GM12873 (cell line): ENCODE measurements around the gene ST3GAL3.

ENCODE experiments used
- TF ChIP-seq, protein P1 (sequence below): IDR thresholded peaks from 2 replicates; pipeline ENCODE4 v1.5.1; 2012; ENCODE audit warnings: low read depth, mild to moderate bottlenecking, moderate library complexity, low read length, control low read depth; ENCODE audit not compliant: insufficient read depth; ENCODE audit errors: missing control alignments

The ST3GAL3 gene

DNA sequence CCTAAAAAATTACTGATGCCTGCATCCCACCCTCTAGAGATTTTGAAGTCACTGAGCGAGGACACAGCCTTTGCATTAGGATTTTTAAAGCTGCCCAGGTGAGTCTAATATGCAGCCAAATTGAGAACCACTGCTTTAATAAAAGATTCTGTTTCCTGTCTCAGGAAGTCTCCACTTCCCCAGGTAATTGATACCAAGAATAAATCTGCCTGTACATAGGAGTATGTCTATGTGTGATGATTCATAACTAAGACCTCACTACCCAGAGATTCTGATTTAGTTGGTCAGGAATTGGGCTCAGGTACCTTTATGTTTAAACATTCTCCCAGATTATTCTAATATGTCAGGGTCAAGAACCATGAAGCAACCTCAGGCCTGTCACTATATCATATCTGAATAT, 117.5 kb downstream of the ST3GAL3 start:
- TF ChIP-seq, protein P1, sequence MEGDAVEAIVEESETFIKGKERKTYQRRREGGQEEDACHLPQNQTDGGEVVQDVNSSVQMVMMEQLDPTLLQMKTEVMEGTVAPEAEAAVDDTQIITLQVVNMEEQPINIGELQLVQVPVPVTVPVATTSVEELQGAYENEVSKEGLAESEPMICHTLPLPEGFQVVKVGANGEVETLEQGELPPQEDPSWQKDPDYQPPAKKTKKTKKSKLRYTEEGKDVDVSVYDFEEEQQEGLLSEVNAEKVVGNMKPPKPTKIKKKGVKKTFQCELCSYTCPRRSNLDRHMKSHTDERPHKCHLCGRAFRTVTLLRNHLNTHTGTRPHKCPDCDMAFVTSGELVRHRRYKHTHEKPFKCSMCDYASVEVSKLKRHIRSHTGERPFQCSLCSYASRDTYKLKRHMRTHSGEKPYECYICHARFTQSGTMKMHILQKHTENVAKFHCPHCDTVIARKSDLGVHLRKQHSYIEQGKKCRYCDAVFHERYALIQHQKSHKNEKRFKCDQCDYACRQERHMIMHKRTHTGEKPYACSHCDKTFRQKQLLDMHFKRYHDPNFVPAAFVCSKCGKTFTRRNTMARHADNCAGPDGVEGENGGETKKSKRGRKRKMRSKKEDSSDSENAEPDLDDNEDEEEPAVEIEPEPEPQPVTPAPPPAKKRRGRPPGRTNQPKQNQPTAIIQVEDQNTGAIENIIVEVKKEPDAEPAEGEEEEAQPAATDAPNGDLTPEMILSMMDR: no peak

DNA sequence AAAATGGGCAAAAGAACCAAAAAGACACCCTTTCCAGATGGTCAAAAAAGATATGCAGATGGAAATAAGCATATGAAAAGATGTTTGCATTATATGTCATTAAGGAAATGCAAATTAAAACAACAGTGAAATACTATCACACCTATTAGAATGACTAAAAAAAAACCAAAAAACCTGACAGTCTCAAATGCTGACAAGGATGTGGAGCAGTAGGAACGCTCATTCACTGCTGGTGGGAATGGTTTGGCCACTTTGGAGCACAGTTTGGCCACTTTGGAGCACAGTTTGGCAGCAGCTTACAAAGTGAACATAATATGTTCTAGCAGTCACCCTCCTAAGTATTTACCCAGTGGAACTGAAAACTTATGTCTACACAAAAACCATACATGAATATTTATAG, 121.2 kb downstream of the ST3GAL3 start:
- TF ChIP-seq, protein P1: no peak

DNA sequence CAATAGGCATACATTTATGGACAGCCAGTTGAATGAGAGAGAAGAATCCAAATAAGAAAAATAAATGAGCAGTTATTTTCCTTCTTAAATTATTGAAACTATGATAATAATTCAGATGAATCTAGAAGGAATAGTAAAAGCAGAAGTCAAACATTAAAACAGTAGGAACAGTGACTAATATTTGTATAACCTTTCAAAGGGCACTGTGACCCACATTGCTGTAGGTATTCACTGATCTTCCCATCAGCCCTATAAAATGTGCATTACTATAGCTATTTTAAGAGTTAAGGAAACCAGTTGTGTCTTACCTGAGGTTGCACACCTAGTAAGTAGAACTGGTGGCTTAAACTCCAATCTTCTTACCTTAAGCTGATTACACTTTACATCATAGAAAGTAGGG, 123.5 kb downstream of the ST3GAL3 start:
- TF ChIP-seq, protein P1: no peak

DNA sequence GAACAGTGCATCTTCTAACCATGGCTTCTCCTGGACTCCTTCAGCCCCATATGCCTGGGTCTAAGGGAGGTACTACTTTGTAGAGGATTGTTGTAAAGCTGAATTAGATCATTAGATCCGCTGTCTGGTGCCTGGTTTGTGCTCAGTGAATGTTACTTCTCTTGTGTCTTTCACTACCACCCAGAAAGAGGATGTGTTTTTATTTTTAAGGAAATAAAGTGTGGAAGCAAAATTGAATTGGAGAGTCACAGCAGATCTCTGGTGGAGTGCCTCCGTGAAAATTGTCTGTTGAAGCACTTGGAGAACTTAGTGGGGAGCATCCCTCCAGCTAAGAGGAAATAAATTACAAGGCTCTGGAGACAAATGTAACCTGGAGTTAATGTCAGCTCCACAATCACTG, 124.5 kb downstream of the ST3GAL3 start:
- TF ChIP-seq, protein P1: no peak

DNA sequence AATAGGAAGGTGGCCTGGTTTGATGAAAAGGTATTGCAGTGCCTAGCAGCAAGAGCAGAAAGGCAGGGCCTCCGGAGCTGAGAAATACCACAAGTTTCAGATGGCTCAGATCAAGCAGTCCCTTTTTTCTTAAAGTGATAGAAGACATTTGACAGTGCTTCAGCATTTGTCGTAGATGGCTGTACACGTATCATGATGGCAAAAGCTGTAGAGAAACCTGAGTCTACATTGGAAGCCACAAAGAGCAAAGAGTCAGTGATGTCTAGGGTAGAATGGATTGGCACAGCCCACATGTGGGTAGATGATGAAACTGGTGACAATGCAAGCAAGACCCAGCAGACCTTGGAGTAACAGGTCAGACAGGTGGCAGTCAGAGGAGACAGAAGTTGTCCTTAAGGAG, 124.9 kb downstream of the ST3GAL3 start:
- TF ChIP-seq, protein P1: no peak

DNA sequence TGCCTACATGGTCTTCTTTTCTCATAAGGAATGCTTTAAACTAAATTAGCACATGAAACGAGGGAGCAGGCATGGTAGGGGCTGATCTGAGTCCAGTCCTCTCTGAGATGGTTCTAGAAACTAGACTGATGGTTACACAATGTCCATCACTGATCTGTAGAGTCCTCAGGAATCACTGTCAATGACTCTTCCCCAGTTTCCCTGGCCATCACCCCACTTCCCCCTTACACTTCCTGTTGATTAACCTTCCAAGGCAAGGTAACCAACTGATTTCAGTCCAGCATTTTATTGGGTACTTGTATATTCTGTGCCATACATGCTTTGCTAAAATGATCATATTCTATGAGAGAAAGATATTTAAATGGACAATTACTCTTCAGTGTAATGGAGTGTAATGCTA, 125.7 kb downstream of the ST3GAL3 start:
- TF ChIP-seq, protein P1: no peak

DNA sequence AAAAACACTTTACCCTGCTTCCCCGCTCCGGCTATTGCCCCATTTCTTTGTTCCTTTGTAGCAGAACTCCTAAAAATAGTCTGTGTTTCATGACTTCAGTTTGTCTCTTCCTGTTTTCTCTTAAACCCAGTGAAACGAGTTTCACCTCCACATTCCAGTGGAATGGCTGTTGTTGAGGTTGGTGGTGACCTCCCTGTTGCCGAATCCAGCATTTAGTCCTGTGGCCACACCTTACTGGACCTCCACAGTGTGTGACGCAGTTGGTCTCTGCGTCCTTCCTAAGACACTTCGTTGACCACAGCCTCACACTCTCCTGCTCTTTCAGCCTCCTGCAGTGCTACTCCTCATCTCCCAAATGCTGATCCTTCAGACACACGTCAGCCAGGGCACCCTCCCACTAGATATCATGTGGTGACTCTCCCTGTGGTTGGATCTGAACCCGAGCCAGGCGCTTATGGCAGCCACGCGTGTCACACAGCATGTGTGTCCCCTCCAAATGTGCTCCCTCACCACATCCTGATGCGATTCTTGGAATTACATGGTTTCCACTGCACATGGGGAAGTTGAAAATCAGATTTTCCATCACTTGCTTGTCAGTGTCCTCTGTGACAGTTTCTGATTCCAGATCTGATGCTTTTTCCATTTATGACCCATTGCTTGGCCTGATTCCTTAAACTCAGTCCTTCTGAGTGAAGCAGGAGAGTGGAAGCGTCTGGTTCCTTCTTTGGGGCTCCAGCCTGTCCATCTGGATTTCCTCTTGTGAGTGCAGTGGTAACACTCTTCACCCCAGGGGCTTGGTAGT, 127.1 kb downstream of the ST3GAL3 start:
- TF ChIP-seq, protein P1: no peak
